CD4-positive, alpha-beta T cell treated with Interleukin-6 at 100 ng/mL for 8 hours (primary cell): ENCODE measurements around the gene KIF26B.

Experiments used
- DNase-seq: peaks from one replicate; pipeline ENCODE4 v3.0.0-alpha.2; 2020; ENCODE audit warnings: mixed read lengths, low spot score

Gene KIF26B

GRCh38 chr1:245431706-245432105 lies 276.9 kb downstream of the KIF26B start:
- DNase-seq = no peak

GRCh38 chr1:245432228-245432875 lies 277.6 kb downstream of the KIF26B start:
- DNase-seq = no peak

- DNase-seq = no peak
Observed at GRCh38 chr1:245433561-245433960, 278.8 kb downstream of the KIF26B start.

- DNase-seq = no peak
Observed at GRCh38 chr1:245434280-245434679, 279.5 kb downstream of the KIF26B start.

GRCh38 chr1:245436407-245436806 lies 281.6 kb downstream of the KIF26B start:
- no peak for DNase-seq

- no peak for DNase-seq
Observed at GRCh38 chr1:245437369-245438062, 282.7 kb downstream of the KIF26B start.

- no peak for DNase-seq
Observed at GRCh38 chr1:245440922-245441321, 286.1 kb downstream of the KIF26B start.

- no peak for DNase-seq
Observed at GRCh38 chr1:245441689-245442088, 286.9 kb downstream of the KIF26B start.

- no peak for DNase-seq
Observed at GRCh38 chr1:245444147-245444828, 289.5 kb downstream of the KIF26B start.

- no peak for DNase-seq
Observed at GRCh38 chr1:245444945-245445344, 290.2 kb downstream of the KIF26B start.

- DNase-seq = no peak
Observed at GRCh38 chr1:245448531-245448930, 293.7 kb downstream of the KIF26B start.

GRCh38 chr1:245448975-245449431 lies 294.2 kb downstream of the KIF26B start:
- DNase-seq = no peak

GRCh38 chr1:245453541-245453940 lies 298.8 kb downstream of the KIF26B start:
- DNase-seq = no peak

GRCh38 chr1:245454051-245454450 lies 299.3 kb downstream of the KIF26B start:
- no peak for DNase-seq

GRCh38 chr1:245457562-245457961 lies 302.8 kb downstream of the KIF26B start:
- DNase-seq = no peak

- DNase-seq = no peak
Observed at GRCh38 chr1:245458234-245458633, 303.4 kb downstream of the KIF26B start.

- no peak for DNase-seq
Observed at GRCh38 chr1:245458761-245459174, 304.0 kb downstream of the KIF26B start.

- DNase-seq = no peak
Observed at GRCh38 chr1:245459621-245460020, 304.8 kb downstream of the KIF26B start.

GRCh38 chr1:245461681-245462080 lies 306.9 kb downstream of the KIF26B start:
- no peak for DNase-seq

- no peak for DNase-seq
Observed at GRCh38 chr1:245462161-245462560, 307.4 kb downstream of the KIF26B start.

GRCh38 chr1:245463392-245464165 lies 308.8 kb downstream of the KIF26B start:
- no peak for DNase-seq

GRCh38 chr1:245464290-245464689 lies 309.5 kb downstream of the KIF26B start:
- no peak for DNase-seq
